GM19468 (cell line): ENCODE data around the gene GSTA4.
A peak's percentile ranks its signal among the peaks of the same experiment; 100 is the strongest.
"Not testable (repeated sequence)": the region's sequence is repeated elsewhere in the genome, so short reads cannot be mapped to it uniquely, and the experiment has no call there.

Experiments
- ATAC-seq: cut with Tn5 transposase; IDR thresholded peaks from one replicate; pipeline ENCODE4 v1.9.1; 2021; ENCODE audit warnings: mild to moderate bottlenecking, moderate library complexity, moderate number of reproducible peaks; ENCODE audit not compliant: unreplicated experiment; ENCODE audit errors: extremely low read depth

The GSTA4 gene

GRCh38 chr6:52981222-52981900, 13.7 kb downstream of the GSTA4 start:
- ATAC-seq = no peak

GRCh38 chr6:52976591-52977035, 18.5 kb downstream of the GSTA4 start:
- peak; percentile 68 for ATAC-seq

- ATAC-seq = no peak
Measured at GRCh38 chr6:52976149-52976548, 18.9 kb downstream of the GSTA4 start.

GRCh38 chr6:52975580-52975979, 19.5 kb downstream of the GSTA4 start:
- ATAC-seq = no peak

- ATAC-seq = no peak
Measured at GRCh38 chr6:52972989-52973388, 22.1 kb downstream of the GSTA4 start.

- no peak for ATAC-seq
Measured at GRCh38 chr6:52969359-52969758, 25.7 kb downstream of the GSTA4 start.

- ATAC-seq = no peak
Measured at GRCh38 chr6:52966101-52966500, 29.0 kb downstream of the GSTA4 start.

- ATAC-seq = no peak
Measured at GRCh38 chr6:52965380-52965779, 29.7 kb downstream of the GSTA4 start.

- ATAC-seq = no peak
Measured at GRCh38 chr6:52964318-52964717, 30.8 kb downstream of the GSTA4 start.

- ATAC-seq = no peak
Measured at GRCh38 chr6:52962701-52963100, 32.4 kb downstream of the GSTA4 start.

GRCh38 chr6:52961022-52961421, 34.1 kb downstream of the GSTA4 start:
- not testable (repeated sequence) for ATAC-seq

- ATAC-seq = not testable (repeated sequence)
Measured at GRCh38 chr6:52960211-52960610, 34.9 kb downstream of the GSTA4 start.

- no peak for ATAC-seq
Measured at GRCh38 chr6:52958546-52959255, 36.4 kb downstream of the GSTA4 start.

- no peak for ATAC-seq
Measured at GRCh38 chr6:52955871-52956270, 39.2 kb downstream of the GSTA4 start.

GRCh38 chr6:52953911-52954839, 40.9 kb downstream of the GSTA4 start:
- no peak for ATAC-seq

GRCh38 chr6:52946306-52946705, 48.8 kb downstream of the GSTA4 start:
- no peak for ATAC-seq

GRCh38 chr6:52942821-52943220, 52.3 kb downstream of the GSTA4 start:
- not testable (repeated sequence) for ATAC-seq

GRCh38 chr6:52942221-52942620, 52.9 kb downstream of the GSTA4 start:
- ATAC-seq = no peak

GRCh38 chr6:52937908-52938307, 57.2 kb downstream of the GSTA4 start:
- ATAC-seq = no peak

- ATAC-seq = no peak
Measured at GRCh38 chr6:52933778-52934177, 61.3 kb downstream of the GSTA4 start.

- ATAC-seq = no peak
Measured at GRCh38 chr6:52931351-52931750, 63.7 kb downstream of the GSTA4 start.
